IMR-90 (cell line): ENCODE results near the gene DLX1. TPM values are rescaled to one million over a fixed set of nuclear protein-coding genes. Genes with fewer than 3 reads are reported as not detected.

Experiments used
- ATAC-seq: fragments of 200-7000 bp; cut with Tn5 transposase; 2 replicates; pipeline ENCODE4 v1.9.1; 2020; ENCODE audit warnings: low read depth, mild to moderate bottlenecking, moderate library complexity
- BruUV-seq: library from RNA; stranded (reverse); fragments of 400-500 nt; replicated peaks from 2 replicates; lab custom pipeline; 2021; lab: Mats Ljungman, UMichigan
- CTCF ChIA-PET: fragments of 300-600 bp; formaldehyde crosslinking; extraction: SDS; loops from one replicate; lab custom pipeline; 2021; ENCODE audit warnings: antibody characterized with exemption; lab: Yijun Ruan, JAX
- POLR2A ChIA-PET: fragments of 300-600 bp; sonication (Branson Sonifier 250); formaldehyde crosslinking; loops from one replicate; lab custom pipeline; 2022; ENCODE audit warnings: antibody characterized with exemption; ENCODE audit not compliant: unreplicated experiment; lab: Charles Lee
- DNase-seq: peaks from one replicate; pipeline ENCODE4 v3.0.0; 2013
- H2AFZ ChIP-seq: replicated peaks from 2 replicates; pipeline ENCODE3; 2013; ENCODE audit warnings: low read length, mild to moderate bottlenecking; ENCODE audit not compliant: poor library complexity
- H2AK5ac ChIP-seq: 2 replicates; pipeline ENCODE4 v1.6.1; 2013; ENCODE audit warnings: low read depth, low read length, inconsistent platforms
- H2AK9ac ChIP-seq: replicated peaks from 2 replicates; pipeline ENCODE3; 2013; ENCODE audit warnings: mild to moderate bottlenecking, low read depth, low read length, moderate library complexity; ENCODE audit not compliant: poor library complexity
- H2BK120ac ChIP-seq: 2 replicates; pipeline ENCODE4 v1.6.1; 2013; ENCODE audit warnings: low read depth, low read length, inconsistent platforms
- H2BK15ac ChIP-seq: 3 replicates; pipeline ENCODE4 v1.6.1; 2013; ENCODE audit warnings: low read depth, low read length, inconsistent platforms
- H2BK20ac ChIP-seq: 2 replicates; pipeline ENCODE4 v1.6.1; 2013; ENCODE audit warnings: low read depth, mild to moderate bottlenecking, inconsistent platforms, low read length, moderate library complexity
- H2BK5ac ChIP-seq: 2 replicates; pipeline ENCODE4 v1.6.1; 2013; ENCODE audit warnings: mild to moderate bottlenecking, low read depth, low read length, inconsistent platforms; ENCODE audit not compliant: poor library complexity, severe bottlenecking
- H3K14ac ChIP-seq: replicated peaks from 2 replicates; pipeline ENCODE4 v1.6.1; 2013; ENCODE audit warnings: low read depth, low read length, inconsistent platforms
- H3K18ac ChIP-seq: 2 replicates; pipeline ENCODE4 v1.6.1; 2013; ENCODE audit warnings: low read depth, low read length, control low read depth
- H3K23ac ChIP-seq: 2 replicates; pipeline ENCODE4 v1.6.1; 2013; ENCODE audit warnings: low read depth, low read length, inconsistent platforms
- H3K27ac ChIP-seq: 2 replicates; pipeline ENCODE4 v1.5.1; 2013; ENCODE audit warnings: mild to moderate bottlenecking, control low read depth, low read length; ENCODE audit not compliant: insufficient read depth
- H3K27me3 ChIP-seq: 2 replicates; pipeline ENCODE4 v1.6.1; 2013; ENCODE audit warnings: low read length; ENCODE audit not compliant: control insufficient read depth, insufficient read depth
- H3K36me3 ChIP-seq: 2 replicates; pipeline ENCODE4 v1.6.1; 2013; ENCODE audit warnings: low read length, mixed read lengths; ENCODE audit not compliant: control insufficient read depth, insufficient read depth
- H3K4ac ChIP-seq: 2 replicates; pipeline ENCODE4 v1.6.1; 2013; ENCODE audit warnings: low read depth, low read length, inconsistent platforms
- H3K4me1 ChIP-seq: 2 replicates; pipeline ENCODE4 v1.6.1; 2013; ENCODE audit warnings: low read length, mixed read lengths; ENCODE audit not compliant: control insufficient read depth, insufficient read depth
- H3K4me2 ChIP-seq: 2 replicates; pipeline ENCODE4 v1.6.1; 2013; ENCODE audit warnings: low read depth, mild to moderate bottlenecking, control low read depth, low read length, moderate library complexity
- H3K4me3 ChIP-seq: 2 replicates; pipeline ENCODE4 v1.5.1; 2013; ENCODE audit warnings: low read depth, mild to moderate bottlenecking, control low read depth, low read length, moderate library complexity; ENCODE audit not compliant: insufficient read depth
- H3K56ac ChIP-seq: 2 replicates; pipeline ENCODE4 v1.6.1; 2013; ENCODE audit warnings: low read length, inconsistent platforms; ENCODE audit not compliant: insufficient read depth; ENCODE audit errors: extremely low read depth
- H3K79me1 ChIP-seq, 2 experiments: 2 replicates each; pipeline ENCODE4 v1.6.1; 2013; ENCODE audit warnings: low read length in 2 of 2, inconsistent platforms in 1 of 2, low read depth in 1 of 2
- H3K9ac ChIP-seq: 2 replicates; pipeline ENCODE4 v1.6.1; 2013; ENCODE audit warnings: low read depth, low read length, control low read depth
- H3K9me1 ChIP-seq: 2 replicates; pipeline ENCODE4 v1.6.1; 2013; ENCODE audit warnings: low read length, inconsistent platforms; ENCODE audit not compliant: insufficient read depth
- H3K9me3 ChIP-seq: 2 replicates; pipeline ENCODE4 v1.6.1; 2013; ENCODE audit warnings: low read length; ENCODE audit not compliant: control insufficient read depth, insufficient read depth
- H4K20me1 ChIP-seq: 2 replicates; pipeline ENCODE4 v1.6.1; 2013; ENCODE audit warnings: low read length, inconsistent platforms; ENCODE audit not compliant: insufficient read depth
- H4K5ac ChIP-seq: 2 replicates; pipeline ENCODE4 v1.6.1; 2013; ENCODE audit warnings: mild to moderate bottlenecking, low read depth, low read length, control low read depth
- H4K8ac ChIP-seq, 2 experiments: 2 replicates each; pipeline ENCODE4 v1.6.1; 2013; ENCODE audit warnings: low read depth in 2 of 2, low read length in 2 of 2, control low read depth in 1 of 2, inconsistent platforms in 1 of 2
- H4K91ac ChIP-seq: 2 replicates; pipeline ENCODE4 v1.6.1; 2013; ENCODE audit warnings: low read depth, low read length, inconsistent platforms; ENCODE audit not compliant: insufficient read depth
- BHLHE40 ChIP-seq: fragments of 150-350 bp; IDR thresholded peaks from 2 replicates; pipeline ENCODE4 v1.6.1; 2016; ENCODE audit warnings: mild to moderate bottlenecking, low read depth, low read length
- CEBPB ChIP-seq: IDR thresholded peaks from 2 replicates; pipeline ENCODE4 v1.6.1; 2012; ENCODE audit warnings: low read depth, low read length, improper control_type of control experiment
- ELK1 ChIP-seq: fragments of 150-350 bp; IDR thresholded peaks from 2 replicates; pipeline ENCODE4 v1.6.1; 2016; ENCODE audit warnings: low read depth, mild to moderate bottlenecking, low read length, moderate library complexity, borderline replicate concordance
- FOS ChIP-seq: fragments of 150-350 bp; IDR thresholded peaks from 2 replicates; pipeline ENCODE4 v1.6.1; 2016; ENCODE audit warnings: low read depth, low read length
- MAFK ChIP-seq: IDR thresholded peaks from 2 replicates; pipeline ENCODE4 v1.6.1; 2012; ENCODE audit warnings: low read depth, low read length, improper control_type of control experiment
- MAZ ChIP-seq: IDR thresholded peaks from 2 replicates; pipeline ENCODE4 v1.6.1; 2012; ENCODE audit warnings: low read depth, mild to moderate bottlenecking, low read length, improper control_type of control experiment, moderate library complexity, borderline replicate concordance
- MXI1 ChIP-seq: IDR thresholded peaks from 2 replicates; pipeline ENCODE4 v1.6.1; 2012; ENCODE audit warnings: low read depth, mild to moderate bottlenecking, low read length, moderate library complexity, borderline replicate concordance
- NFE2L2 ChIP-seq: fragments of 150-350 bp; IDR thresholded peaks from 2 replicates; pipeline ENCODE4 v1.6.1; 2016; ENCODE audit warnings: low read depth, mild to moderate bottlenecking, low read length
- RAD21 ChIP-seq: IDR thresholded peaks from 2 replicates; pipeline ENCODE4 v1.6.1; 2012; ENCODE audit warnings: low read length, improper control_type of control experiment
- RCOR1 ChIP-seq: IDR thresholded peaks from 2 replicates; pipeline ENCODE4 v1.6.1; 2012; ENCODE audit warnings: mild to moderate bottlenecking, low read length, improper control_type of control experiment; ENCODE audit not compliant: insufficient replicate concordance
- RFX5 ChIP-seq: IDR thresholded peaks from 2 replicates; pipeline ENCODE4 v1.8.0; 2012; ENCODE audit warnings: low read depth, mild to moderate bottlenecking, low read length, moderate library complexity
- USF2 ChIP-seq: fragments of 150-350 bp; IDR thresholded peaks from 2 replicates; pipeline ENCODE4 v1.6.1; 2017; ENCODE audit warnings: mild to moderate bottlenecking, antibody characterized with exemption, low read length, low read depth
- WGBS, 2 experiments: methylation state at CpG; one replicate each; pipeline versions ENCODE4 v1.1.5 to v1.1.7; 2013; ENCODE audit warnings: missing lambda C conversion rate in 2 of 2; ENCODE audit not compliant: insufficient read length in 1 of 2; ENCODE audit errors: extremely low coverage in 2 of 2; 5-methylcytosine and 5-hydroxymethylcytosine counted together
- dilution Hi-C: fragments of 300-500 bp; cut with HindIII; formaldehyde crosslinking; loops from one replicate; pipeline ENCODE4 v1.14.3; 2018; ENCODE audit warnings: low sequenced_read_pairs; ENCODE audit not compliant: unreplicated experiment
- in situ Hi-C: fragments of 300-500 bp; cut with MboI; formaldehyde crosslinking; loops from 3 replicates; pipeline ENCODE4 v1.14.3; 2019; ENCODE audit warnings: low sequenced_read_pairs, inconsistent platforms, mixed read lengths
- intact Hi-C: fragments of 100-400 bp; cut with micrococcal nuclease; formaldehyde crosslinking; loops from 2 replicates; pipeline ENCODE4 v1.10.0; 2022
- polyA plus RNA-seq, 3 experiments: library from polyadenylated mRNA; depleted of rRNA; stranded (reverse); fragments of >200 nt; gene quantifications; 2 replicates each; pipeline ENCODE4 v1.2.3, GENCODE V29; 2012; ENCODE audit warnings: low replicate concordance in 1 of 3
- total RNA-seq: library from RNA; depleted of rRNA; stranded (reverse); fragments of >200 nt; gene quantifications from 2 replicates; pipeline ENCODE4 v1.2.3, GENCODE V29; 2012
- TF ChIP-seq, protein P1 (sequence below): conservative IDR thresholded peaks from 2 replicates; pipeline ENCODE4 v1.5.1; 2012; ENCODE audit warnings: mild to moderate bottlenecking, low read depth, low read length, improper control_type of control experiment

The DLX1 gene
- total and polyA plus RNA-seq, 2 of the 4 experiments (the other 2 are of a cell fraction) = 0.36 to 2.2 TPM

DNA sequence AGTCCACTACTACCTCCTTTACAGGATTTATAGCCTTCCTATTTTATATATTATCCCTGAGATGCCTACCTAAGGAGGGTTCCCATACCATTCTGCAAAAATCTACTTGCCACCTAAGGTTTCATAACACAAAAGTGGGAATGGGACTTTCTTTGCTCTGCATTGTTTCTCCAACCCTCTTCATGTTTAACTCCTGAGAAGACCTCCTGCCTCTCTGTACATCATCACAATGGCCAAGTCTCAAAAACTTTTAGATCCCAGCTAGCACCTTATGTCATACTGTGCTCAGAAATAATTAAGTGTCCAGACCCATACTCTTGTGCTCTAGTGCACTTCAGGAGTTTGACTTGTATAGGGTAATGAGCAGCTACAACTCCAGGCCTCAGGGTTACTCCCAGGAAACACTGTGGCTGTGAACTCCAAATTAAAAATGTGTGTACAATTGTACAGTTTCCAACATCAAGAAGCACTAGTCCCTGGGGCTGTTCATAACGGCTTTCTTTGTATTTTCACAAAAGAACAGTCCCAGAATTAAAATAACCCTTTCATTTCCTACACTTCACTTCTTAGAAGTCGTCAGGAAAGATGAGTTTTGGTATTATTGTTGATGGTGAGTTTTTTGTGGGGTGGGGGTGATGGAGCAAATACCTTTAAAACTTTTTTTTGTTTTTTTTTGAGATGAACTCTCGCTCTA, 46.1 kb upstream of the DLX1 start (continued):
- no peak for TF ChIP-seq RFX5

GRCh38 chr2:172040311-172040710, 45.0 kb upstream of the DLX1 start:
- Histone ChIP-seq H2AK5ac (no peak overlapping the region), H3K27me3 (no peaks in the 10 kb centered on the region), H3K14ac (no peak overlapping the region), H3K9ac (no peak overlapping the region), H3K23ac (no peak overlapping the region), H2BK20ac (no peak overlapping the region), H2BK5ac (no peak overlapping the region), H2AFZ (no peak overlapping the region), H3K56ac (no peak overlapping the region), H4K8ac (no peak overlapping the region), H3K4me2 (no peak overlapping the region), H4K20me1 (no peaks in the 10 kb centered on the region), H3K27ac (no peak overlapping the region), H3K9me1 (no peaks in the 10 kb centered on the region), H3K4me3 (no peak overlapping the region), H2BK15ac (no peak overlapping the region), H3K79me1 (no peaks in the 10 kb centered on the region), H4K5ac (no peak overlapping the region), H2AK9ac (no peak overlapping the region), H3K36me3 (no peaks in the 10 kb centered on the region), H3K18ac (no peak overlapping the region), H4K91ac (no peak overlapping the region), H3K4ac (no peak overlapping the region), H3K9me3 (no peaks in the 10 kb centered on the region), H3K4me1 (peaks cover 2% of the 10 kb centered on the region; the same call in 1 of the 2 replicates), H2BK120ac (no peak overlapping the region)
- in situ Hi-C loops (no loop called here), dilution Hi-C loops (no loop called here), intact Hi-C loops (no loop called here)
- no TSS peak for BruUV-seq
- ChIA-PET CTCF (no interaction called here), POLR2A (no interaction called here)
- DNase-seq (no peak), ATAC-seq (no peak)
- WGBS, 2 experiments = 100% methylated on average over 1 of the region's 6 CpGs; no CpG with 5 or more reads in 1 of the 2 experiments
- TF ChIP-seq NFE2L2 (no peak), MAFK (no peak), RCOR1 (no peak), RFX5 (no peak), RAD21 (no peak), CEBPB (no peak), MXI1 (no peak), FOS (no peak), MAZ (no peak), USF2 (no peak), BHLHE40 (no peak), ELK1 (no peak)
- TF ChIP-seq, protein P1, sequence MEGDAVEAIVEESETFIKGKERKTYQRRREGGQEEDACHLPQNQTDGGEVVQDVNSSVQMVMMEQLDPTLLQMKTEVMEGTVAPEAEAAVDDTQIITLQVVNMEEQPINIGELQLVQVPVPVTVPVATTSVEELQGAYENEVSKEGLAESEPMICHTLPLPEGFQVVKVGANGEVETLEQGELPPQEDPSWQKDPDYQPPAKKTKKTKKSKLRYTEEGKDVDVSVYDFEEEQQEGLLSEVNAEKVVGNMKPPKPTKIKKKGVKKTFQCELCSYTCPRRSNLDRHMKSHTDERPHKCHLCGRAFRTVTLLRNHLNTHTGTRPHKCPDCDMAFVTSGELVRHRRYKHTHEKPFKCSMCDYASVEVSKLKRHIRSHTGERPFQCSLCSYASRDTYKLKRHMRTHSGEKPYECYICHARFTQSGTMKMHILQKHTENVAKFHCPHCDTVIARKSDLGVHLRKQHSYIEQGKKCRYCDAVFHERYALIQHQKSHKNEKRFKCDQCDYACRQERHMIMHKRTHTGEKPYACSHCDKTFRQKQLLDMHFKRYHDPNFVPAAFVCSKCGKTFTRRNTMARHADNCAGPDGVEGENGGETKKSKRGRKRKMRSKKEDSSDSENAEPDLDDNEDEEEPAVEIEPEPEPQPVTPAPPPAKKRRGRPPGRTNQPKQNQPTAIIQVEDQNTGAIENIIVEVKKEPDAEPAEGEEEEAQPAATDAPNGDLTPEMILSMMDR = no peak
